ENCODE measurements around the gene MUC6. TPM values are rescaled to one million over a fixed set of nuclear protein-coding genes. Genes with fewer than 3 reads are reported as not detected.
"Not testable (repeated sequence)": the region's sequence is repeated elsewhere in the genome, so short reads cannot be mapped to it uniquely, and the experiment has no call there.

MUC6 gene
- total RNA-seq, 2 donors from 2014 or later, result 0.10 TPM; not detected in 1

GRCh38 chr11:1018091-1018490 is 18.4 kb downstream of the MUC6 start:
- no peak overlapping the region for H3K9ac ChIP-seq (ENCODE audit: low read depth in 2 of 2, low read length in 2 of 2)
- H3K27me3 ChIP-seq, result no peaks in the 10 kb centered on the region
- H3K4me3 ChIP-seq, result no peak overlapping the region
- DNase-seq, result no peak
- H3K4me1 ChIP-seq, result no peaks in the 10 kb centered on the region
- intact Hi-C loops (cut with DNase I), result no loop called here
- H3K36me3 ChIP-seq, result no peaks in the 10 kb centered on the region
- no peak for TF ChIP-seq CTCF (IDR thresholded peaks at IDR 0.05)
- H3K9me3 ChIP-seq, result no peaks in the 10 kb centered on the region
- no peak overlapping the region for H3K27ac ChIP-seq

GRCh38 chr11:1017269-1018005 is 19.1 kb downstream of the MUC6 start:
- intact Hi-C loops (cut with DNase I), result no loop called here
- DNase-seq, result no peak
- no peaks in the 10 kb centered on the region for H3K27me3 ChIP-seq
- H3K36me3 ChIP-seq, result no peaks in the 10 kb centered on the region
- H3K4me3 ChIP-seq, result no peak overlapping the region
- no peak overlapping the region for H3K9ac ChIP-seq (ENCODE audit: low read depth in 2 of 2, low read length in 2 of 2)
- no peaks in the 10 kb centered on the region for H3K4me1 ChIP-seq
- no peak for TF ChIP-seq CTCF (IDR thresholded peaks at IDR 0.05)
- no peaks in the 10 kb centered on the region for H3K9me3 ChIP-seq
- no peak overlapping the region for H3K27ac ChIP-seq

GRCh38 chr11:1016610-1017126 is 19.9 kb downstream of the MUC6 start:
- not testable (repeated sequence) for H3K27me3 ChIP-seq, H3K27ac ChIP-seq

GRCh38 chr11:1015826-1016545 is 20.5 kb downstream of the MUC6 start:
- H3K4me3 ChIP-seq, result no peak overlapping the region
- no peak for TF ChIP-seq CTCF (IDR thresholded peaks at IDR 0.05)
- H3K27me3 ChIP-seq, result no peaks in the 10 kb centered on the region
- no peak overlapping the region for H3K27ac ChIP-seq
- no peak overlapping the region for H3K9ac ChIP-seq (ENCODE audit: low read depth in 2 of 2, low read length in 2 of 2)
- DNase-seq, result no peak
- no peaks in the 10 kb centered on the region for H3K9me3 ChIP-seq
- H3K4me1 ChIP-seq, result no peaks in the 10 kb centered on the region
- peaks cover 6% of the 10 kb centered on the region for H3K36me3 ChIP-seq
- intact Hi-C loops (cut with DNase I), result no loop called here

More at GRCh38 chr11:1016610-1017126, 19.9 kb downstream of the MUC6 start:
- H3K36me3 ChIP-seq; H3K9me3 ChIP-seq; DNase-seq; H3K4me3 ChIP-seq; H3K4me1 ChIP-seq; intact Hi-C loops (cut with DNase I); H3K9ac ChIP-seq (ENCODE audit: low read depth in 2 of 2, low read length in 2 of 2): not testable (repeated sequence)

- Histone ChIP-seq H3K9me3 (no peaks in the 10 kb centered on the region), H3K27me3 (no peaks in the 10 kb centered on the region), H3K36me3 (peaks cover 11% of the 10 kb centered on the region), H3K27ac (no peak overlapping the region), H3K4me1 (no peaks in the 10 kb centered on the region), H3K9ac (ENCODE audit: low read depth in 2 of 2, low read length in 2 of 2) (no peak overlapping the region), H3K4me3 (no peak overlapping the region)
- intact Hi-C loops (cut with DNase I), result no loop called here
- no peak for DNase-seq
- no peak for TF ChIP-seq CTCF (IDR thresholded peaks at IDR 0.05)
Observed at GRCh38 chr11:1015064-1015463, 21.5 kb downstream of the MUC6 start.

GRCh38 chr11:1014276-1014675 is 22.2 kb downstream of the MUC6 start:
- no peak for DNase-seq
- H3K27ac ChIP-seq, result no peak overlapping the region
- no peak overlapping the region for H3K4me3 ChIP-seq
- no peak for TF ChIP-seq CTCF (IDR thresholded peaks at IDR 0.05)
- no peaks in the 10 kb centered on the region for H3K27me3 ChIP-seq
- H3K9me3 ChIP-seq, result no peaks in the 10 kb centered on the region
- H3K36me3 ChIP-seq, result peaks cover 15% of the 10 kb centered on the region
- intact Hi-C loops (cut with DNase I), result no loop called here
- H3K4me1 ChIP-seq, result no peaks in the 10 kb centered on the region
- no peak overlapping the region for H3K9ac ChIP-seq (ENCODE audit: low read depth in 2 of 2, low read length in 2 of 2)

Measured in colonic mucosa (tissue), 4 donors.